Type B pancreatic cell (in vitro differentiated cells): Measurements from ENCODE around the gene GATAD2B. TPM values are rescaled to one million over a fixed set of nuclear protein-coding genes. Genes with fewer than 3 reads are reported as not detected.
A peak's percentile ranks its signal among the peaks of the same experiment; 100 is the strongest.
"Not testable (repeated sequence)": the region's sequence is repeated elsewhere in the genome, so short reads cannot be mapped to it uniquely, and the experiment has no call there.

Source experiments
- DNase-seq: peaks from one replicate; pipeline ENCODE4 v3.0.0; 2021; ENCODE audit warnings: mixed read lengths; ENCODE audit not compliant: unreplicated experiment; ENCODE audit errors: extremely low spot score
- H3K27ac Mint-ChIP-seq: 2 replicates; pipeline ENCODE4 v1.8.0; 2021; ENCODE audit warnings: mild to moderate bottlenecking, mixed read lengths
- H3K27me3 Mint-ChIP-seq: 2 replicates; pipeline ENCODE4 v1.8.0; 2021; ENCODE audit warnings: mixed read lengths
- H3K36me3 Mint-ChIP-seq: 2 replicates; pipeline ENCODE4 v1.8.0; 2021; ENCODE audit warnings: mixed read lengths
- H3K4me1 Mint-ChIP-seq: one replicate; pipeline ENCODE4 v1.8.0; 2021; ENCODE audit warnings: mixed read lengths; ENCODE audit not compliant: unreplicated experiment
- H3K4me3 Mint-ChIP-seq: 2 replicates; pipeline ENCODE4 v1.8.0; 2021; ENCODE audit warnings: mild to moderate bottlenecking, mixed read lengths
- H3K9me3 Mint-ChIP-seq: 2 replicates; pipeline ENCODE4 v1.8.0; 2021; ENCODE audit warnings: mixed read lengths
- total RNA-seq: library from RNA; stranded (reverse); gene quantifications from 2 replicates; pipeline ENCODE4 v1.2.1, GENCODE V29; 2021; ENCODE audit warnings: low replicate concordance
- TF ChIP-seq, protein P1 (sequence below): fragments of 200-600 bp; sonication (generic); conservative IDR thresholded peaks from 2 replicates; pipeline ENCODE4 v1.5.0; 2021; ENCODE audit warnings: antibody characterized with exemption, mild to moderate bottlenecking

Gene GATAD2B
- total RNA-seq, 1 donor from 2014 or later: 51.4 TPM

GRCh38 chr1:153919876-153920852 is 2.6 kb downstream of the GATAD2B start:
- peak overlapping the region; percentile 96 for H3K4me3 Mint-ChIP-seq
- peaks cover 4% of the 10 kb centered on the region for H3K36me3 Mint-ChIP-seq
- DNase-seq: no peak
- TF ChIP-seq, protein P1, sequence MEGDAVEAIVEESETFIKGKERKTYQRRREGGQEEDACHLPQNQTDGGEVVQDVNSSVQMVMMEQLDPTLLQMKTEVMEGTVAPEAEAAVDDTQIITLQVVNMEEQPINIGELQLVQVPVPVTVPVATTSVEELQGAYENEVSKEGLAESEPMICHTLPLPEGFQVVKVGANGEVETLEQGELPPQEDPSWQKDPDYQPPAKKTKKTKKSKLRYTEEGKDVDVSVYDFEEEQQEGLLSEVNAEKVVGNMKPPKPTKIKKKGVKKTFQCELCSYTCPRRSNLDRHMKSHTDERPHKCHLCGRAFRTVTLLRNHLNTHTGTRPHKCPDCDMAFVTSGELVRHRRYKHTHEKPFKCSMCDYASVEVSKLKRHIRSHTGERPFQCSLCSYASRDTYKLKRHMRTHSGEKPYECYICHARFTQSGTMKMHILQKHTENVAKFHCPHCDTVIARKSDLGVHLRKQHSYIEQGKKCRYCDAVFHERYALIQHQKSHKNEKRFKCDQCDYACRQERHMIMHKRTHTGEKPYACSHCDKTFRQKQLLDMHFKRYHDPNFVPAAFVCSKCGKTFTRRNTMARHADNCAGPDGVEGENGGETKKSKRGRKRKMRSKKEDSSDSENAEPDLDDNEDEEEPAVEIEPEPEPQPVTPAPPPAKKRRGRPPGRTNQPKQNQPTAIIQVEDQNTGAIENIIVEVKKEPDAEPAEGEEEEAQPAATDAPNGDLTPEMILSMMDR: peak; percentile 29
- no peaks in the 10 kb centered on the region for H3K9me3 Mint-ChIP-seq
- peaks cover 41% of the 10 kb centered on the region for H3K4me1 Mint-ChIP-seq
- H3K27ac Mint-ChIP-seq: peak overlapping the region; percentile 55
- peaks cover 3% of the 10 kb centered on the region for H3K27me3 Mint-ChIP-seq

GRCh38 chr1:153916297-153916696 is 6.5 kb downstream of the GATAD2B start:
- no peaks in the 10 kb centered on the region for H3K9me3 Mint-ChIP-seq

DNA sequence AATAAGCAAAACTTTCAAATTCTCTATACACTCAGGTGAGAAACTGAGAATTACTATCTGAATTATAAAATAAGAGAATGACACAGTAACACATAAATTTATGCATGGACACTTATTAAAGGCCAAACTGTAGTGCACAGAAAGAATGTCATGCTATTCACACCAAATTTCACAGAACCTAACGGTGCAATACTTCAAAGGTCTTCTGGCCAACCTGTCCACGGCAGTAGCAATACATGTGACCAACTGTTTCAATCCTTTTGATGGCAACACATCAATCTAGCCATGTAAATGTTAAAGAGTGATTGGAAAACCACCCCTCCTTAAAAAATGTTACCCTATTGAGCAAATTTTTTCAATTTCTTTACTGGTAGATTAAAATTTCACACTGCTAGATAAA is 10.4 kb downstream of the GATAD2B start:
- Mint-ChIP-seq H3K9me3 (no peaks in the 10 kb centered on the region), H3K36me3 (peaks cover 5% of the 10 kb centered on the region), H3K4me1 (peaks cover 4% of the 10 kb centered on the region), H3K27me3 (no peaks in the 10 kb centered on the region), H3K27ac (no peak overlapping the region), H3K4me3 (no peak overlapping the region)
- TF ChIP-seq, protein P1: no peak
- no peak for DNase-seq

More at GRCh38 chr1:153916297-153916696, 6.5 kb downstream of the GATAD2B start:
- Mint-ChIP-seq H3K27ac (no peak overlapping the region), H3K4me3 (no peak overlapping the region), H3K36me3 (peaks cover 4% of the 10 kb centered on the region), H3K4me1 (peaks cover 38% of the 10 kb centered on the region), H3K27me3 (no peaks in the 10 kb centered on the region)
- no peak for DNase-seq
- TF ChIP-seq, protein P1: no peak

DNA sequence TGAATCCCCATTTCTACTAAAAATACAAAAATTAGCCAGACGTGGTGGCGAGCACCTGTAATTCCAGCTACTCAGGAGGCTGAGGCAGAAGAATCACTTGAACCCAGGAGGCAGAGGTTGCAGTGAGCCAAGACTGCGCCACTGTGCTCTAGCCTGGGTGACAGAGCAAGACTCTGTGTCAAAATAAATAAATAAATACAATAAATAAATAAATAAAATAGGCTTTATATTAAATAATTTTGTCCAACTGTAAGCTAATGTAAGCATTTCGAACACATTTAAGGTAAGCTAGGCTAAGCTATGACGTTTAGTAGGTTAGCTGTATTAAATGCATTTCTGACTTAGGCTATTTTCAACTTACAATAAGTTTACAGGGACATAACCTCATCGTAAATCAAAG is 12.2 kb downstream of the GATAD2B start:
- not testable (repeated sequence) for H3K27ac Mint-ChIP-seq, DNase-seq, H3K36me3 Mint-ChIP-seq, H3K27me3 Mint-ChIP-seq, H3K9me3 Mint-ChIP-seq, H3K4me3 Mint-ChIP-seq, H3K4me1 Mint-ChIP-seq

DNA sequence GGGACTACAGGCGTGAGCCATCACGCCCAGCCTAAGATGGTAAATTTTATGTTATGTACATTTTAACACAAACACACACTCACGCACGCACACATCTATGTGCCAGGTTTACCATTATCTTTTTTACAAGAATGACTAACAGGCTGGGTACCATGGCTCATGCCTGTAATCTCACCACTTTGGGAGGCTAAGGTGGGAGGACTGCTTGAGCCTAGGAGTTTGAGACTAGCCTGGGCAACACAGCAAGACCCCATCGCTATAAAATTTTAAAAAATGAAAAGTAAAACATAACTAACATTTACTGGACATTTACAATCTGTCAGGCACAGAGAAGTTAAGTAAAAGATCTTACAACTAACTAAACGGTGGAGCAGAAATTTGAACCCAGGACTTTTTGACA is 14.7 kb downstream of the GATAD2B start:
- H3K27ac Mint-ChIP-seq: no peak overlapping the region
- H3K27me3 Mint-ChIP-seq: no peaks in the 10 kb centered on the region
- peaks cover 7% of the 10 kb centered on the region for H3K36me3 Mint-ChIP-seq
- no peak for DNase-seq
- H3K4me1 Mint-ChIP-seq: no peaks in the 10 kb centered on the region
- no peaks in the 10 kb centered on the region for H3K9me3 Mint-ChIP-seq
- no peak overlapping the region for H3K4me3 Mint-ChIP-seq
- TF ChIP-seq, protein P1: no peak

DNA sequence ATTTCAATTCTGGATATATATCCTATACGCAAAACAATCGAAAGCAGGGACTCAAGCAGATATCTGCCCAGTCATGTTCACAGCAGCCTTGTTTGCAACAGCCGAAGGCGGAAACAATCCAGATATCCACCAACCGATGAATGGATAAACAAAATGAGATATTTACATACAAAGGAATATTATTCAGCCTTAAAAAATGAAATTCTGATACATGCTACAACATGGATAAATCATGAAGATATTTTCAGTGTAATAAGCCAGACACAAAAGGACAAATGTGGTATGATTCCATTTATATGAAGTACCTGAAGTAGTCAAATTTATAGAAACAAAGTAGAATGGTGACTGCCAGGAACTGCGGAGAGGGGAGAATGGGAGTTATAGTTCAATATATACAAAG is 15.6 kb downstream of the GATAD2B start:
- H3K4me3 Mint-ChIP-seq: no peak overlapping the region
- no peak for DNase-seq
- H3K36me3 Mint-ChIP-seq: peaks cover 7% of the 10 kb centered on the region

More for the DNA sequence above, 15.6 kb downstream of the GATAD2B start:
- TF ChIP-seq, protein P1: no peak
- H3K27me3 Mint-ChIP-seq: no peaks in the 10 kb centered on the region
- no peaks in the 10 kb centered on the region for H3K4me1 Mint-ChIP-seq
- no peak overlapping the region for H3K27ac Mint-ChIP-seq
- H3K9me3 Mint-ChIP-seq: no peaks in the 10 kb centered on the region
